ENCODE measurements around the gene ENTPD8.

Gene ENTPD8

GRCh38 chr9:137486545-137487453 lies 45.6 kb upstream of the ENTPD8 start:
- no peak for DNase-seq (ENCODE audit: low spot score)
- CTCF ChIA-PET = interaction anchor here (0.6 to 0.7 kb wide), 2 partner anchors 9 to 616 kb away, joined by 3 to 6 read pairs; no protein-coding TSS in a partner anchor
- H3K27ac ChIP-seq = no peak overlapping the region
- no peak for TF ChIP-seq CTCF (conservative IDR thresholded peaks at IDR 0.05; ENCODE audit: low read depth)
- POLR2A ChIA-PET (ENCODE audit: low non-redundant PET) = interaction anchor here (0.5 to 0.6 kb wide), 2 partner anchors 9 to 43 kb away, joined by 4 to 7 read pairs; no protein-coding TSS in a partner anchor

DNA sequence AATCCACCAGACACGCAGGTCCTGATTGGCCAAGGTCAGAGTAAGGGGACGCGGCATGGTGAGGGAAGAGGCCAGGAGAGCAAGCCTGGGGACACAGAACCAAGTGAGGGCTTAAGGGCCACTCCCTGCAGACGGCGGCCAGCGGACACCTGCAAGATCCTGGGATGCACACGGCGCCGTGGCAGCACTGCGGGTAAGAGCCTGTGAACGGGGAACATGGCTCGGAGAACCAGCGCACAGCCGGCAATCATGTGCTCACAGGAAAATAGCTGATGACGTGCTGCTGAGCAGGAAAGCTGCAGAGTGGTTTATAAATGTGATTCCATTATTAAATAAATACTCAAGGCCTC lies 45.0 kb upstream of the ENTPD8 start:
- TF ChIP-seq CTCF (conservative IDR thresholded peaks at IDR 0.05; ENCODE audit: low read depth) = no peak
- no peak overlapping the region for H3K27ac ChIP-seq
- ChIA-PET CTCF (no interaction called here), POLR2A (ENCODE audit: low non-redundant PET) (no interaction called here)
- no peak for DNase-seq (ENCODE audit: low spot score)

DNA sequence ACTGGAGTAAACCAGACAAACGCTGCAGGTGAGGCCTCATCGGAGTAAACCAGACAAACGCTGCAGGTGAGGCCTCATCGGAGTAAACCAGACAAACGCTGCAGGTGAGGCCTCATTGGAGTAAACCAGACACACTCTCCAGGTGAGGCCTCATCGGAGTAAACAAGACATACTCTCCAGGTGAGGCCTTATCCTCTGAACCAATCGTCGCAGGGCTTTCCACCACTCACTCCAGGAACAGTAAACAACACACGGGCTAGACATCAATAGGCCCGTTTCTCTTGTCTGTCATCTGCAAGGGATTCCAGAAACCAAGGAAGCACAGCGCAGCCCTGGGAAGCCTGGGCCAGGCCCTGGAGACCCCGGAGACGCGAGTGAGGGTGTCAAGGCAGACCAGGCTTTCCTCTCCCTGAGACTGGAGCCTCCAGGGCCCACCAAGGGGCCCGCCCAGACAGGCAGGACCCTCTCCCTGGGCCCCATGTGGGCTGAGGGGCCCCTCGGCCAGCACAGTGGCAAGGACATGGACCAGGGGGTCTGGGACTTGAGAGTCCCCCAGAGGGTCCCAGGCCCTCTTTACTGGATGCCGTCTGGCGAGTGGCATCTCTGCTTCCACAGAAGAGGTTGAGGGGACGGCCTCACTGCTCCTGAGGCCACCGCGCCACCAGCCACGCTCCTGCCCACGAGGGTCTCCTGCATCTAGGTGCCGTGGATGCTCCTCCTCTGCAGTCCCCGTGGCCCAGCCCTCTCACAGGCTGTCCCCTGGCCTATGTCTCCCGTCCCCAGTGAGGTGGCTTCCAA lies 44.4 kb upstream of the ENTPD8 start:
- TF ChIP-seq CTCF (conservative IDR thresholded peaks at IDR 0.05; ENCODE audit: low read depth) = no peak
- no peak overlapping the region for H3K27ac ChIP-seq
- CTCF ChIA-PET = no interaction called here
- DNase-seq (ENCODE audit: low spot score) = no peak
- POLR2A ChIA-PET (ENCODE audit: low non-redundant PET) = no interaction called here

DNA sequence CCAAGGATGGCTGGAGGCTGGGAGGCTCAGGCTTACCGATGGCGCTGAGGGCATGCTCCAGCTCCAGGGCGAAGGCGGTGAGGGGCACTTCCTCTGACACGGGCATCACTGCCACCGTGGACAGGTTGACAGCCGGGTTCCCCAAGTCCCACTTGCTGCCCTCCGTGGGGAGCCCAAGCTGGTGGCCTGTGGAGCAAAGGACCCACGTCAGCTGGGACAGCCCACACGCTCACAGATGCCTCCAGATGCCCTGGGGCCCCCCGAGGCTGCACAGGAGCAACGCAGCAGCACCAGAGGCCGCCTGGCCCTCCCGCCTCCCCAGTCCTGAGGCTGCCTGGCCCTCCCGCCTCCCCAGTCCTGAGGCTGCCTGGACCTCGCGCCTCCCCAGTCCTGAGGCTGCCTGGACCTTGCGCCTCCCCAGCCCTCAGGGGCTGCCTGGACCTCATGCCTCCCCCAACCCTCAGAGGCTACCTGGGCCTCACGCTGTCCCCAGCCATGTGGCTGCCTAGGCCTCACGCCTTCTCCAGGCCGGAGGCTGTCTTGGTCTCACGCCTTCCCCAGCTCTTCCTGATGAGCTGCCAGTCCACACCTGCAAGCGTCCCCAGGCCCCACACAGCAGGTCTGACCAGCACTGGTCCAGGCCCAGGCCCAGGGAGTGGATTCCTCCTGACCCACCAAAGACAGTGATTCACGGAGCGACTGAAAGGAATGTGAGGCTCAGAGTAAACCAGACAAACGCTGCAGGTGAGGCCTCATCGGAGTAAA lies 43.6 kb upstream of the ENTPD8 start:
- POLR2A ChIA-PET (ENCODE audit: low non-redundant PET) = no interaction called here
- TF ChIP-seq CTCF (conservative IDR thresholded peaks at IDR 0.05; ENCODE audit: low read depth) = no peak
- peak overlapping the region; percentile 5; the same call in 1 of the 2 replicates for H3K27ac ChIP-seq
- DNase-seq (ENCODE audit: low spot score) = no peak
- CTCF ChIA-PET = interaction anchor here (0.6 kb wide), 2 partner anchors 10 to 43 kb away, joined by 3 to 6 read pairs; no protein-coding TSS in a partner anchor

DNA sequence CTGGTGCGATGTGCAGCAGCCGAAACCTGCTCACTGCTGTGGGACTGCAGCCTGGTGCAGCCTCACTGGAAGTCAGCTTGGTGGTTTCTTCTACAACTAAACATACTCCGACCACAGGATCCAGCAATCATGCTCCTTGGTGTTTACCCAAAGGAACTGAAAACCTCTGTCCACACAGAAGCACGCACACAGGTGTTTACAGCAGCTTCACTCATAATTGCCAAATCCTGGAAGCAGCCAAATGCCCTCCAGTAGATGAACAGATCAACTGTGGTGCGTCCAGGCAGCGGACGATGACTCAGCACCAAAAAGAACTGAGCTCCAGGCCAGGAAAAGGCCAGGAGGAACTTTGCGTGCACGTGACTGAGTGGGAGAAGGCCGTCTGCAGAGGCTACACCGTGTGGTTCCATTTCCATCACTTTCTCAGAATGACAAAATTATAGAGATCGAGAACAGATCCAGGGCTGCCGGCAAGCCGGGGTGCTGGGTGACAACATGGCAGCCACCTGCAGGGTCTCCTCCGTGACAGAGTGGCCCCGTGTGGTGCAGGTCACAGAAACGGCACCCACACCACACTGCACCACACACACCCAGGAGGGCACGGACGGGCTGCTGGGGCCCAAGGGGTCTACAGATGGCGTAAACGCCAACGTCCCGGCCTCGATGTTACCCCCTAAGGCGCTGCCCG lies 41.1 kb upstream of the ENTPD8 start:
- peak; percentile 87 for DNase-seq (ENCODE audit: low spot score)
- ChIA-PET POLR2A (ENCODE audit: low non-redundant PET) (no interaction called here), CTCF (interaction anchor here (0.7 kb wide), 1 partner anchor 133 kb away, joined by 3 read pairs; no protein-coding TSS in a partner anchor)
- peak overlapping the region; percentile 86 for H3K27ac ChIP-seq
- TF ChIP-seq CTCF (conservative IDR thresholded peaks at IDR 0.05; ENCODE audit: low read depth) = no peak

Measured in RWPE1 (cell line).